GM12872 (cell line): Measurements from ENCODE around the gene SLC44A5.

ENCODE experiments used
- CTCF ChIP-seq: IDR thresholded peaks from 3 replicates; pipeline ENCODE4 v1.5.1; 2011; ENCODE audit warnings: low read depth, mild to moderate bottlenecking, low read length, moderate library complexity; ENCODE audit not compliant: insufficient read depth

Gene SLC44A5

GRCh38 chr1:75531570-75531969 lies 79.3 kb downstream of the SLC44A5 start:
- TF ChIP-seq CTCF = no peak

- no peak for TF ChIP-seq CTCF
These were observed 81.4 kb downstream of the SLC44A5 start for GRCh38 chr1:75529488-75529887.

GRCh38 chr1:75528001-75528400 lies 82.9 kb downstream of the SLC44A5 start:
- TF ChIP-seq CTCF = no peak

GRCh38 chr1:75522389-75522788 lies 88.5 kb downstream of the SLC44A5 start:
- no peak for TF ChIP-seq CTCF

- TF ChIP-seq CTCF = no peak
These were observed 89.3 kb downstream of the SLC44A5 start for GRCh38 chr1:75521658-75522057.

- TF ChIP-seq CTCF = no peak
These were observed 89.9 kb downstream of the SLC44A5 start for GRCh38 chr1:75520862-75521475.

GRCh38 chr1:75519651-75520427 lies 91.1 kb downstream of the SLC44A5 start:
- no peak for TF ChIP-seq CTCF
